GM15510 (cell line): ENCODE results near the gene PRPH.

Experiments used
- POLR2A ChIP-seq: IDR thresholded peaks from 3 replicates; pipeline ENCODE4 v1.6.1; 2011; ENCODE audit warnings: borderline replicate concordance; ENCODE audit not compliant: insufficient read length; ENCODE audit errors: extremely low read depth

PRPH gene

GRCh38 chr12:49325606-49326005 lies 30.7 kb downstream of the PRPH start:
- no peak for TF ChIP-seq POLR2A

- no peak for TF ChIP-seq POLR2A
Observed at GRCh38 chr12:49327368-49327767, 32.4 kb downstream of the PRPH start.

DNA sequence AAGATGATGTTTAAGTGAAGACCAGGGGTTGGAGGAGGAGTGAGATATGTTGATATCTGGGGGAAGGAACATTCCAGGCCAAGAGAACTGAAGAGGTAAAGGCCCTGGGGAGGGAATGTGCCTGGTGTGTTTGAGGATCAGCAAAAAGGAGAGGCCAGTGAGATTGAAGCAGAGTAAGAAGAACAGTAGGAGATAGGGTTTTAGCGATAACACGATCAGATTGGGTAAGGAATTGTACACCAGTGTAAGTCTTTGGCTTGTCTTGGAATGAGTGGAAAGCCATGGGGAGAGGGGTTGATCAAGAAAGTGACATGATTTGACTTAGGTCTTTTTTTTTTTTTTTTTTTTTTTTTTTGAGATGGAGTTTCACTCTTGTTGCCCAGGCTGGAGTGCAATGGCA lies 32.9 kb downstream of the PRPH start:
- no peak for TF ChIP-seq POLR2A

DNA sequence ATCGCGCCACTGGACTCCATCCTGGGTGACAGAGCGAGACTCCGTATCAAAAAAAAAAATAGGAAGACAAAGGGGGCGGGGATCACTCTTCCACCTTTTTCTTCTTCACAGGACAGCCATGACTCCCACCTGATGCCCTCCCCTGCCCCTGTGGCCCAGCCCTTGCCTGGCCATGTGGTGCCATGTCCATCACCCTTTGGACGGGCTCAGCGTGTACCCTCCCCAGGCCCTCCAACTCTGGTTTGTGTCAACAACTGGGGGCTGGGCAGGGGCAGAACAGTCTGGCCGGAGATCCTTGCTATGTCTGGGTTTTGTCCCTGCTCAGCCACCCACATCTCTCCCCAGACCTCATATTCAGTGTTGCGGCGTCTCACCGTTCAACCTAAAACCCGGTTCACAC lies 33.9 kb downstream of the PRPH start:
- no peak for TF ChIP-seq POLR2A

DNA sequence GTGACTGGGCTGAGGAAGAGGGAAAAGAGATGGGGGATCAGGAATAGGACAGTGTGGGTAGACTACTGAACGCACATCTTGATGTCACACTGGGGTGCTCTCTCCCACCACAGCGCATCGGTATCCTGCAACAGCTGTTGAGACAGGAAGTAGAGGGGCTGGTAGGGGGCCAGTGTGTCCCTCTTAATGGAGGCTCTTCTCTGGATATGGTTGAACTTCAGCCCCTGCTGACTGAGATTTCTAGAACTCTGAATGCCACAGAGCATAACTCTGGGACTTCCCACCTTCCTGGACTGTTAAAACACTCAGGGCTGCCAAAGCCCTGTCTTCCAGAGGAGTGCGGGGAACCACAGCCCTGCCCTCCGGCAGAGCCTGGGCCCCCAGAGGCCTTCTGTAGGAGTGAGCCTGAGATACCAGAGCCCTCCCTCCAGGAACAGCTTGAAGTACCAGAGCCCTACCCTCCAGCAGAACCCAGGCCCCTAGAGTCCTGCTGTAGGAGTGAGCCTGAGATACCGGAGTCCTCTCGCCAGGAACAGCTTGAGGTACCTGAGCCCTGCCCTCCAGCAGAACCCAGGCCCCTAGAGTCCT lies 35.2 kb downstream of the PRPH start:
- TF ChIP-seq POLR2A = no peak

GRCh38 chr12:49330631-49331379 lies 35.9 kb downstream of the PRPH start:
- no peak for TF ChIP-seq POLR2A

- TF ChIP-seq POLR2A = no peak
Observed at GRCh38 chr12:49331380-49332222, 36.7 kb downstream of the PRPH start.

DNA sequence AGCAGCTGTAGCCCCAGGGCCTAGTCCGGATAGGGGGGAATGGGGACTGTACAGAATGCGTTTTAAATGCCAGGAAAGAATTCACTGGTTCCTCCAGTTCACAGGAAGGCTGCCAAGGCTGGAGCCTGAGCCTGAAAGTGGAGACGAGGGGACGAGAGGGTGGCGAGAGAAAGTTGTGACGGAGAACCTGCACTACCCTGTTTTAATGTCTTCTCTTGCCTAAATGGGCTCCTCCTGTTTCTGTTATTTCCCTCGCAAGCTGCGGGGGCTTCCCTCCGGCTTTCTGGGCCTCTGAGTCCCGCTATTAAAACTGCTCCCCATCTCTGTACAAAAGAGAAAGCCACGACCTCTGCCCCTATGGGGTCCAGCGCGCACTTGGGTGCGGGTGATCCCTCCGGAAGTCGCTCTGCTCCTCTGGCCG lies 37.5 kb downstream of the PRPH start:
- no peak for TF ChIP-seq POLR2A

DNA sequence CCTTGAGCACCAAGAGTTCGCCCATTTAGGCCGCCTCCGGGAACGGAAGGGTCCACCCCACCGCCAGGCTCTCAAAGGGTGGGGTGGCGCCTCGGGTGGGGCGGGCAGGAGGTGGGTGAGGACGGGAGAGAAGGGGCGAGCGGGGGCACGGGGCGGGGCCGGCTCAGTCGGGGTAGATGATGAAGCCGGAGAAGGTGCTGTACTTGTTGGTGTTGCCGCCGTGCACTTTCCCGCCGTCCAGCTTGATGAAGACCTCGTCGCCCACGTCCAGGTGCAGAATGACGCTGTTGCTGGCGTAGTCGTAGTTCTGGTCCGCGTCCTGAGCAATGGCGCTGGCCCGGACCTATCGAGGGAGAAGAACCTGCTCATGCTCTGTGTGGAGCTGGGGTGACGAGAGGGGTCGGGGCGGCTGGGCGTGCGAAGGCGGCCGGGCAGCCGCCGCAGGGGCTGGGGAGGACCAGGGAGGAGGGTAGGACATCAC lies 38.0 kb downstream of the PRPH start:
- TF ChIP-seq POLR2A = no peak

DNA sequence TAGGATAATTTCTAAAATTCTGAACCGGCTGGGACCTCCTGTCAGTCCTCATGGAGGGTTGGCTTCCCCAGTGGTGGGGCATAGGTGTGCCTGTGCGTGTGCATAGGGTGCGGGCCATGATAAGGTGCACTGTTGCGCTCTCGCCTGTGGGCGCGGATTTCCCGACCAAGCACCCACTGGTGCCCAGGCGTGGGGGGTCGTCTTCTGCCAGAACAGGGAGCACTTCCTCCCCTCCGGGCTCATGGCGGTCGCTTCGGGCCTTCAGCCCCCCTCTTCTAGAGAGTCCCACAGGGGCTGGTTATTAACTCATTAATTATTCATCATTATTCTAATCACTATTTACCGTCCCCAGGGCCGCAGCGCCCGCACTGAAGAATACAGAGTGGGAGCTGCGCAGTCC lies 39.3 kb downstream of the PRPH start:
- TF ChIP-seq POLR2A = no peak

GRCh38 chr12:49334681-49335080 lies 39.7 kb downstream of the PRPH start:
- TF ChIP-seq POLR2A = no peak

DNA sequence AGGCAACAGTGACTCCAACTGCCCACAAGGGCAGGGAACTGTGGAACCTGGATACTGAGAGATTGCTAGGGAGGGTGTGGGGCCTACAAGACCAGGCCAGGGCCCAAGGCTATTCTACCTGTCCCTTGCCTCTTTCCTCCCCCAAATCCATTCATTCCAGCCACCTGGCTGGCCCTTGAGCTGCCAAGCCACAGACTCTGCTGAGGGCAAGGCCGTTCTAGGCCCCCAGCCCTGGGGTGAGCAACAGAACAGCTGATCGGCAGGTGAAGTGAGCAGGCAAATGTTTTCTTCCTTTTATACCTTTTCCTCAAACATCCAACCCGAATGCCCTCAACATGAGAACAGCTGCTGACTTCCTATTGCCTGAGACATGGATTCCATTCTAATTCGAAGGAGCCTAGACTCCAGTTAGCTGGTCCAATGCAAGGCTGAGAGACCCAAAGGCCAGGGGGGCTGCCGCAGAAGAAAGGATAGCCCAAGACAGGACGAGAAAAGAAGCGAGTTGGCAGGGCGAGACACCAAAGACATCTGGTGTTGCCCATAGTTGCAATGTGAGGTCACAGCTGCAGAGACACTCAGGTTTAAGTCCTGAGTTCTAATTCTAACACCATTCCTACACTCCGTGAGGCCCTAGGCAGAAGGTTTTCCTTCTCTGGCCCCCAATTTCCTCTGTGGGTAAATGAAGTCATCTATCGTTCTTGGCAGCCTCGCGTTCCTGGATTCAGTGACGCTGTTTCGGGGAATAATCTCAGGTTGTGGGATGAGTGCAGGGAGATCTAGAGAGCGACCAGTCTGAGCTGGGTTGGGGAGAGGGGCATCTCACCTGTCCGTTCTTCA lies 40.4 kb downstream of the PRPH start:
- TF ChIP-seq POLR2A = no peak

DNA sequence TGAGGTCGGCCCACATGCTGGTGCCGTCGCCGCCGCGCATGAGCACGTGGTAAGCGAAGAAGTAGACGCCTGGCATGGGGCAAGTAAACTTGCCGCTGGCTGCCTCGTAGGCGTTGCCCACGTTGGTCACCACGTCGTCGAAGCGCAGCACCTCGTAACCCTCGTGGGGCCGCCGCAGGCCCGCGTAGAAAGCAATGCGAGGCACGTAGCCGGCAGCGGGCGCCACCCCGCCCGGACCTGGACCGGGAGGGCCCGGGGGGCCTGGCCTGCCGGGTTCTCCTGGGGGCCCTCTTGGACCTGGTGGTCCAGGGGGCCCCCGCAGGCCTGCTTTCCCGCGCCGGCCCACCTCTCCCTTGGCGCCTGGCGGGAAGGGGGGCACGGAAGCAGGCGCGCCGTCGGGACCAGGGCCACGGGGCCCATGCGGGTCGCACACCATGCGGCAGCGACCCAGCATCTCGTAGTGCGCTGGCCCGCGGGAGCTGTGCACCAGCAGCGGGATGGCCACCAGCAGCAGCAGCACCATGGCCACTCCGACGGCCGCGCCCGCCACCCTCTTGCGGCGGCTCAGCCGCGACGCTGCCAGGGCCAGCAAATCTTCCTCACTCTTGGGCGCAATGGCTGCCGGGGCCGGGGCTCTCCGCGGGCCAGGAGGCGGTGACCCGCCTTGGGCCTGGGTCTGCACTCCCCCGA lies 41.2 kb downstream of the PRPH start:
- TF ChIP-seq POLR2A = no peak
